GM12873 (cell line): ENCODE results near the gene ZNF429.

Experiments
- TF ChIP-seq, protein P1 (sequence below): IDR thresholded peaks from 2 replicates; pipeline ENCODE4 v1.5.1; 2012; ENCODE audit warnings: low read depth, mild to moderate bottlenecking, moderate library complexity, low read length, control low read depth; ENCODE audit not compliant: insufficient read depth; ENCODE audit errors: missing control alignments

The ZNF429 gene

GRCh38 chr19:21505459-21506451 is at the start of gene ZNF429:
ZNF429 (plus strand) TSS chr19:21505602; CDS start chr19:21505772, 170 bp downstream.
- TF ChIP-seq, protein P1, sequence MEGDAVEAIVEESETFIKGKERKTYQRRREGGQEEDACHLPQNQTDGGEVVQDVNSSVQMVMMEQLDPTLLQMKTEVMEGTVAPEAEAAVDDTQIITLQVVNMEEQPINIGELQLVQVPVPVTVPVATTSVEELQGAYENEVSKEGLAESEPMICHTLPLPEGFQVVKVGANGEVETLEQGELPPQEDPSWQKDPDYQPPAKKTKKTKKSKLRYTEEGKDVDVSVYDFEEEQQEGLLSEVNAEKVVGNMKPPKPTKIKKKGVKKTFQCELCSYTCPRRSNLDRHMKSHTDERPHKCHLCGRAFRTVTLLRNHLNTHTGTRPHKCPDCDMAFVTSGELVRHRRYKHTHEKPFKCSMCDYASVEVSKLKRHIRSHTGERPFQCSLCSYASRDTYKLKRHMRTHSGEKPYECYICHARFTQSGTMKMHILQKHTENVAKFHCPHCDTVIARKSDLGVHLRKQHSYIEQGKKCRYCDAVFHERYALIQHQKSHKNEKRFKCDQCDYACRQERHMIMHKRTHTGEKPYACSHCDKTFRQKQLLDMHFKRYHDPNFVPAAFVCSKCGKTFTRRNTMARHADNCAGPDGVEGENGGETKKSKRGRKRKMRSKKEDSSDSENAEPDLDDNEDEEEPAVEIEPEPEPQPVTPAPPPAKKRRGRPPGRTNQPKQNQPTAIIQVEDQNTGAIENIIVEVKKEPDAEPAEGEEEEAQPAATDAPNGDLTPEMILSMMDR: no peak

DNA sequence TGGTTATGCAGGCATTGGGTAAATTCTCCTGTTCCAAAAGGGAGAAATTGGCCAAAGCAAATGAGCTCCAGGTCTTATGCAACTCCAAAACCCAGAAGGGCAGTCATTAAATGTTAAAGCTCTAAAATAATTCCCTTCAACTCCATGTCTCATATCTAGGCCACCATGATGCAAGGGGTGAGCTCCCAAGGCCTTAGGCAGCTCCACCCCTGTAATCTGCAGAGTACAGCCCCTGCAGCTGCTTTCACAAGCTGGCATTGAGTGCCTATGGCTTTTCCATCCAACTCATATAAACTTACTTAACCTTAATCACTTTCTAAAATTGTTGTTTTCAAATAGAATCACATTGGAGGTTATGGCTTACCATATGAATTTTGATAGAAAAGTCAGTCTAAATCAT is 44.7 kb upstream of the ZNF429 start:
- TF ChIP-seq, protein P1: no peak

DNA sequence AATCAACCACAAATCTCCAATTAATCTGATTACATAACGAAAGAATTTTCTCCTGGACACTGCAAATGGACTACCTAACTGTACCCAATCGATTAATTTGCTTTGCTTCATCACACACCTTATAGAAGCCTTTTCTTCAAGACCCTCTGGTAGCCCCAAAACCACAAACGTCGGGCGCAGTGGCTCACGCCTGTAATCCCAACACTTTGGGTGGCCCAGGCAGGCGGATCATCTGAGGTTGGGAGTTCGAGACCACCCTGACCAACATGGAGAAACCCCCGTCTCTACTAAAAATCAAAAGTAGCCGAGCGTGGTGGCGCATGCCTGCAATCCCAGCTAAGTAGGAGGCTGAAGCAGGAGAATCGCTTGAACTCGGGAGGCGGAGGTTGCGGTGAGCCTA is 42.9 kb upstream of the ZNF429 start:
- TF ChIP-seq, protein P1: no peak

DNA sequence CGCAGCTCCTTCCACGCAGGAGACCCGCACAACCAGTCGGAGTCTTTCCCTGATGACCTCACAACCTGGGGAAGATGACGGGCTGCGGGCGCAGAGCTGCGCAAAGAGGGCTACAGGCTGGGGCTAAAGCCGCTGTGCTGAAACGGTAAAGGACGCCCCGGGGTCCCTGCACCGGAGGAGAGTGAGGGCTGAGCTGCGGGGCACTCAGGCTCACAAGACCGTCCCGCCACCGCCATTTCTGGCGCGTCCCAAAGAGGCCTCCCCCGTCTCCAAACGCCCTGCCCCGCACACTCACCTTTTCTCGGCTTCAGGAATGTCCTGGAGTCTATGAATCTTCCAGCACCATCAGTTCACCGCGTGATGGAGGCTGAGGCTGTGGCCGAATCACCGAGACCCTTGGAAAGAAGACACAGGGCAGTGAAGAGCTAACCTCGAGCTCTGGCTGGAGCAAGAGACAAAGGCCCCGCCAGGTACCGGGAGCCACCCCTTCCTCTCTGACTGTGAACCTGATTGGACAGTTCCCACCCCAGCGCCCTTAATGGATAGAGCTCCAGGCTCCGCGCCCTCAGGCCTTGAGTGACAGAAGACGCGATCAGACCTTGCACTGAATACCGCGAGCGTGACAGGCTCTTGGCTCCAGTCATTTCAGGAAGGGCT is 41.8 kb upstream of the ZNF429 start:
- TF ChIP-seq, protein P1: no peak

- TF ChIP-seq, protein P1: no peak
These were observed 38.8 kb upstream of the ZNF429 start for GRCh38 chr19:21466627-21467026.

GRCh38 chr19:21468791-21469190 is 36.6 kb upstream of the ZNF429 start:
- TF ChIP-seq, protein P1: no peak

- TF ChIP-seq, protein P1: no peak
These were observed 32.9 kb upstream of the ZNF429 start for GRCh38 chr19:21472507-21472906.
